HG02943 (cell line): ENCODE data around the gene AKR1B15.
"Not testable (repeated sequence)": the region's sequence is repeated elsewhere in the genome, so short reads cannot be mapped to it uniquely, and the experiment has no call there.

Experiments used
- ATAC-seq: cut with Tn5 transposase; IDR thresholded peaks from one replicate; pipeline ENCODE4 v1.9.1; 2021; ENCODE audit warnings: mild to moderate bottlenecking, low read depth, moderate library complexity; ENCODE audit not compliant: unreplicated experiment

AKR1B15 gene

DNA sequence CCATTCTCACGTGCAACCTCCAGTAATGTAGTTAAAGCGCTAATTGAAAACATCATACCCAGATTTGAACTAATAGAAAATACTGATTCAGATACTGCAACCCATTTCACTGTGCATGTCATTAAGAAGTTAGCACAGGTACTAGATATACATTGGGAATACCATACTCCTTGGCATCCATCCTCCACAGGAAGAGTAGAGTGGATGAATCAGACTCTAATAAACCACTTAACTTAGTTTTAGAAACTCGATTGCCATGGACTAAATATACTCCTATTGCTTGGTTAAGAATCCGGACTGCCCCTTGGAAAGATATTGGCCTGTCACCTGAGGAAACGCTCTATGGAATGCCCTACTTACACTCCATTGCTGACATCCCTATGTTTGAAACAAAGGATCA lies 9.5 kb downstream of the AKR1B15 start:
- no peak for ATAC-seq

DNA sequence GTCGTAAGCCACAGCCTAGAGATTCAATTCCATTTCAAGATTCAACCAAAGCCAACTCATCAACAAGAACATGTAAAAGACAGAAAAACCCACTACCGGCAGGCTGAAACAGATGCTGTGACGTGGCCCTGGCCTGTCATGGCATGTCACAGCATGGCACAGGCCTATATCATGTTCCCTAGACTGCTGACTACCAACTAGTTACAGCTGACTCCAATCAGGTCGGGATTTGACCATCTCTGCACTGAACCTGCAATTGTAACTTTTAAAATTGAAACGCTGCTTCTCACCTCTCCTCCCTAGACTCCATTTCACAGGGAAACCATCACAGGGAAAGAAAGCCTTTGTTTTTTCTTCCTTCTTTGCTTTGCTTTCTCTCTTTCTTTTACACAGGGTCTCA lies 12.7 kb downstream of the AKR1B15 start:
- ATAC-seq, result not testable (repeated sequence)

DNA sequence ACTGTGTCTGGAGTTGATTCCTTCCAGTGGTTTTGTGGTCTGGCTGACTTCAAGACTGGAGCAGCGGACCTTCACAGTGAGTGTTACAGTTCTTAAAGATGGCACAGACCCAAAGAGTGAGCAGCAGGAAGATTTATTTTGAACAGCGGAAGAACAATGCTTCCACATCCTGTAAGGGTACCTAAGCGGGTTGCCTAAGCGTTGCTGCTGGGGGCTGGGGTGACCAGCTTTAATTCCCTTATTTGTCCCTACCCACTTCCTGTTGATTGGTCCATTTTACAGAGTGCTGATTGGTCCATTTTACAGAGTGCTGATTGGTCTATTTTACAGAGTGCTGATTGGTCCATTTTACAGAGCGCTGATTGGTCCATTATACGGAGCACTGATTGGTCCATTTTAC lies 13.2 kb downstream of the AKR1B15 start:
- no peak for ATAC-seq

DNA sequence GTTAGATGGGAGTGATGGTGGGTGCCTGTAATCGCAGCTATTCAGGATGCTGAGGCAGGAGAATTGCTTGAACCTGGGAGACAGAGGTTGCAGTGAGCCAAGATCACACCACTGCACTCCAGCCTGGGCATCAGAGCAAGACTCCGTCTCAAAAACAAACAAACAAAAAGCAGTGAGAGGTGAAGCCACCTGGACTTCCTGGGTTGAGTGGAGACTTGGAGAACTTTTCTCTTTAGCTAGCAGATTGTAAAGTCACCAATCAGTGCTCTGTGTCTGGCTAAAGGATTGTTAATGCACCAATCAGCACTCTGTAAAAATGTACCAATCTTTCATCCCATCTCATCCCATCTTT lies 14.5 kb downstream of the AKR1B15 start:
- not testable (repeated sequence) for ATAC-seq

DNA sequence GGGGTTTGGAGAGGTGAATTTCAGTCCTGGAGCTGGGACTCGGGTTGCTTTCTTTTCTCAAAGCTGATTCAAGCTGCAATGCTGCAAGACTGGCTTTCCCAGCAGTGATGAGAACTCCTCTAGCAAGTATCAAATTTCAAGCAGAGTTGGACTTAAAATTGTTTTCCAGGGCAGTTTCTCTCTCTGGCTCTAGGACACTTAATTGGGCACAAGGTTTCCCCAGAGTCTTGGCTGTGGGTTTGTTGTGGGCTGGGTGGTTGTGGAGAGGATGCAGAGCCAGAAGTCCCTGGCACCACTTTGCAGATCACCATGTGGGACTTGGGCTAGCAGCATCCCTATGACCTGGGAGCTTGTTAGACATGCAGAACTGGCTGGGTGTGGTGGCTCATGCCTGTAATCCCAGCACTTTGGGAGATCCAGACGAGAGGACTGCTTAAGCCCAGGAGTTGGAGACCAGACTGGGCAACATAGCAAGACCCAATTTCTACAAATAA lies 16.8 kb downstream of the AKR1B15 start:
- ATAC-seq, result no peak

DNA sequence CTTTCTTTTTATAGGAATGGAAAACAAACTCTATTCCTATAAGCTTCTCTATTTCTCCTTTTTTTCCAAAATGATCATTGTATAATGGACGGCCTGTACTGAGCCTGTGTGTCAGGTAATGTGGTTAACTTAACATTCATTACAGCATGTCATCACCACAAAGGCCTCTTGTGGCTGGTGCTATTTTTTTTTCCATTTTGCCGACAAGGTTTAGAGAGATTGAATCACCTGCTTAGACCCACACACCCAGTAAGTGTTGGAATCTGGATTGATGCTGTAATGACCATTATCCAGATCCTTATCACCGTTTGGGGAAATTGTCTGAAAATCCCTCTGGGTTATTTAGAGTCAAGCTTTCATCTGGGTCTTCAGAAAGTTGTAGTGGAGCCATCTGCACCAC lies 18.5 kb downstream of the AKR1B15 start:
- no peak for ATAC-seq

DNA sequence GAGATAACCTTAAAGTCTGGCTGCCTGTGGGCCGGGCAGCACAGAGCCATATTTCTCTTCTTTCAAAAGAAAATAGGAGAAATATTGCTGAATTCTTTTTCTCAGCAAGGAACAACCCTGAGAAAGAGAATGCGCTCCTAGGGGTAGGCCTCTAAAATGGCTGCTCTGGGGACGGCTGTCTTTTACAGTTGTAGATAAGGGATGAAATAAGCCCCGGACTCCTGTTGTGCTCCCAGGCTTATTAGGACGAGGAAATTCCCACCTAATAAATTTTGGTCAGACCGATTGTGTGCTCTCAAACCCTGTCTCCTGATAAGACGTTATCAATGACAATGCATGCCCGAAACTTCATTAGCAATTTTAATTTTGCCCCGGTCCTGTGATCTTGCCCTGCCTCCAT lies 21.1 kb downstream of the AKR1B15 start:
- ATAC-seq, result not testable (repeated sequence)

DNA sequence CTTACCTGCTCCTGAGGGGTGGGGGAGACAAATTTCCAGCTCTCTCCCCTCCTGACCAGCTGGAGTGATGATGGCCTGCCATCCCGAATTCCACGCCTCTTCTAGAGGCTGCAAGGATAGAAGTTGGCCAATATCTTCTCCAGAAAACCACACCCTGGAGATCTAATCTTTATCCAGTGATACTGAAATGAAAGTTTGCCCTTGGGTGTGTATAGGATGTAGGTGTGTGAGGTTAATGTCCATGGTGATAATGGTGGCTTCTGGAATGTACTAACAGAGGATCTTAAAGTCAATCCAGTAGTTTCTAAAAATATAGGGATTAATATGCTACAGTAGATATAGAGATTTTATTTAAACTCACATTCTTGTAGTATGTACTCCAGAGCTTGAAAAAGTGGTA lies 22.2 kb downstream of the AKR1B15 start:
- no peak for ATAC-seq

DNA sequence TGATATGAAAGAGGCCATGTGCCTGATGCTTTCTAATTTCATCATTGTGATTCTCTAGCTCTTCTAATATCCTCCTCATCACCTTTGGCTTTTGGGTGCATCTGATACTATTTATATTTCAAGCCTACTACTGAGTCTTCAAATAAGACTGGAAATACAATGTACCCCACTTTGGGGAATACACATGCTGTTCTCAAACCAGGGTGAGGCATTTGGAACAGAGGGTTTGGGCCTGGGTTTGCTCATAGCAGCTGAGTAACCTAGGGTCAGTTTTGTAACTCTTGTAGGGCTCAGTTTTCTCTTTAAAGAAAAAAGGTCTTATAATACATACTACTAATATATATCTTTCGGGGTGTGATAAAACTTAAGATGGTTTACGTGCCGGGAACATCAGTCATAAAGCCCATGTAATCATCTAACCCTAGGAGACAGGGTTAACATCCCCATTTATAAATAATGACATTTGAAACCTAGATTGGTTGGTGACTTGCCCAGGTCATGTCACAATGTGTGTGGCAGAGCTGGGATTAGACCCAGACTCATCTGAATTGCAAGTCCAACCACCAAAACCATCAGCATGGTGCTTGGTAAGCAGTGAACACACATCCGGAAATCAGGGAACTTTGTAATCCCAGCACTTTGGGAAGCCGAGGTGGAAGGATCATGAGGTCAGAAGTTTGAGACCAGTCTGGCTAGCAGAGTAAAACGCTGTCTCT lies 23.0 kb downstream of the AKR1B15 start:
- ATAC-seq, result no peak

DNA sequence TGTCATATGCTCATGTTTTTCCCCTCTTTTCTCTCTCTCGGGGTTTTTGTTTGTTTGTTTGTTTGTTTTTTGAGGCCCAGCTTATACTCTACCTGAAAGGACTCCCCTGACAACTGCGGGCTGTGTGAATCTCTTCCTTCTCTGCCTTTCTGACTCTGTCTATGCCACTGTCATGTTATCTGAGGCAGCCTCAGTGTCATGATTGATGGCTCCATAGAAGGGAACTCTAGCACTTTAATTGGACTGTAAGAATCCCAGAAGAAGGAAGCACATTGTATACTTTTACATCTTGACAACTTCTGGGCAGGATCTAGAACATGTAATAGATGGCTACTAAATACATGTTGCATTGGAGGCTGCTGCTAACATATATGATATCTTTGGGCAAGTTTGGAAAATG lies 25.4 kb downstream of the AKR1B15 start:
- ATAC-seq, result no peak

DNA sequence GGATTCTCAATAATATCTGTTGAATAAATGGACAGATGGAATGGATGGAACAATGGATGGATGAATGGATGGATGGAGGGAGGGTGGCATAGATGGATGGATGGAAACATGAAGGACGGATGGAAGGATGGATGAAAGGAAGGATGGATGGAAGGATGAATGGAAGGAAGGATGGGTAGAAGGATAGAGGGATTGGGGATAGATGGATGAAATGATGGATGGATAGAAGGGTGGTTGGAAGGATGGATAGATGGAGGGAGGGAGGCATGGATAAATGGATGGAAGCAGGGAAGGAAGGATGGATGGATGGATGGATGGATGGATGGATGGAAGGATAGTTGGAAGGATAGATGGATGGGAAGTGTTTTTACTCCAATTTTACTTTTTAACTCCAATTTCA lies 35.4 kb downstream of the AKR1B15 start:
- no peak for ATAC-seq

DNA sequence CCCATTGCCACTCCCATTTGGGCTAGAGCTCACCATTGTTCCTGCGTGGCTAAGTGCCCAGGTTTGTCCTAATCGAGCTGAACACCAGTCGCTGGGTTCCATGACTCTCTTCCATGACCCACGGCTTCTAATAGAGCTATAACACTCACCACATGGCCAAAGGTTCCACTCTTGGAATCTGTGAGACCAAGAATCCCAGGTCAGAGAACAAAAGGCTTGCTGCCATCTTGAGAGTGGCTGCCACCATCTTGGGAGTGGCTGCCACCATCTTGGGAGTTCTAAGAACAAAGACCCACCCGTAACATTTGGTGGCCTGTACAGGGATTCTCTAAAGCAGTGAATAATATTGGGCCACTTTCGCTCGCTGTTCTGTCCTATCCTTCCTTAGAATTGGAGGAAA lies 37.0 kb downstream of the AKR1B15 start:
- no peak for ATAC-seq

DNA sequence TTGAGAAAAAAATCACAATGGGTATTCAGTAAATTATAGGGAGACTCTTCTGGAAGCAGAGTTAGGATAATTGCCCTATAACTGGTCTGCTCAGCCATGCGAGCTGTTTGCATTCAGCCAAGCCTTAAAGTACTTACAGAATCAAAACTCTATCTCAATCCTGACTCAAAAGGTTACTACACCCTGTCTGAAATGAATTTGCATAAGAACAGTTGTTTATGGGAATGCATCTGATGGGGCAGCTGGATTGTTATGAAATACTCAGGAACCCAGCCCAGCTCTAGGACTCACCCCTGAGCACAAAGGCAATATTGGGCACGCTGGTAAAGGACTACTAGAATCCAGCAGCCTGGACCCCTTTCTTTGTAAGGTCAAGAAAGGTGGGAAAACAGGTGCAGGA lies 38.8 kb downstream of the AKR1B15 start:
- ATAC-seq, result no peak

DNA sequence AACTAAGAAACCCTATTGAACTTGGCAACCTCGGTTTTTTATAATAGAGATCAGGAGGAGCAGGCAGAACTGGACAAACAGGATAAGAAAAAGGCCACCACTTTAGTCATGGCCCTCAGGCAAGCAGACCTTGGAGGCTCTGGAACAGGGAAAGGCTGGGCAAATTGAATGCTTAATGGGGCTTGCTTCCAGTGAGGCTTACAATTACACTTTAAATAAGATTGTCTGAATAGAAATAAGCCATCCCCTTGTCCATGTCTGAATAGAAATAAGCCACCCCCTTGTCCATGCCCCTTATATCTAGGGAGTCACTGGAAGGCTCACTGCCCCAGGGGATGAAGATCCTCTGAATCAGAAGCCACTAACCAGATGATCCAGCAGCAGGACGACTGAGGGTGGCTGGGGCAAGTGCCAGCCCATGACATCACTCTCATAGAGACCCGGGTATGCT lies 40.6 kb downstream of the AKR1B15 start:
- ATAC-seq, result no peak

DNA sequence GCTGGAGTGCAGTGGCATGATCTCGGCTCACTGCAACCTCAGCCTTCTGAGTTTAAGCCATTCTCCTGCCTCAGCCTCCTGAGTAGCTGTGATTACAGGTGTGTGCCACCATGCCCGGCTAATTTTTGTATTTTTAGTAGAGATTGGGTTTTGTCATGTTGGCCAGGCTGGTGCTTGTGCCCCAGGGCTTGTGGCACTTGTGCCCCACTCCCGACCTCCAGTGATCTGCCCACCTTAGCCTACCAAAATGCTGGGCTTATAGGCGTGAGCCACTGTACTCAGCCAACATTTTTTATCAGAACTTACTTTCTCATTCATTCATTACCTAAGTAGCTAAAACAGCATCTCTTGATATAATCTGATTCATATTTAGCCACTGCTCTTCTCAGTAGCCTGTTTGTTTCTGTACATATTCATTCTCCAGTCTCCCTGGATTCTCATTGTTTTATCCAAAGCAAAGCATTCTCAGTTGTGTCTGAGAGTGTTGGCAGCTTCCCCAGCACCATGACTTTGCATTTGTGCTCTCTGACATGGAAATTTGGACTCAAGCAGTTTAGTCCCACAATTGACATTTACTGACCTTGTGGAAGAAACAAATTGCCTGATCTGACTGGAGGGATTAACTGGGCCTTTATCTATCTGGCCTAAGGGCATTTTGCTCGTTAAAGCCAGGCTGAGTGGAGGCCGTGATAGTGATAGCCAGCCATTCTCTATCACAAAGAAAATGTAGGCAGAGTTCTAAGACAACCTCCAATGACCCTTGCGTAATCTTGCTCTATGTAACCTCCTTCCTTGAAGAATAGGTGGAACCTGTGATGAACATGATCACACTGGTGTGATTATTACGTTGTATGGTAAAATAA lies 44.9 kb downstream of the AKR1B15 start:
- no peak for ATAC-seq

DNA sequence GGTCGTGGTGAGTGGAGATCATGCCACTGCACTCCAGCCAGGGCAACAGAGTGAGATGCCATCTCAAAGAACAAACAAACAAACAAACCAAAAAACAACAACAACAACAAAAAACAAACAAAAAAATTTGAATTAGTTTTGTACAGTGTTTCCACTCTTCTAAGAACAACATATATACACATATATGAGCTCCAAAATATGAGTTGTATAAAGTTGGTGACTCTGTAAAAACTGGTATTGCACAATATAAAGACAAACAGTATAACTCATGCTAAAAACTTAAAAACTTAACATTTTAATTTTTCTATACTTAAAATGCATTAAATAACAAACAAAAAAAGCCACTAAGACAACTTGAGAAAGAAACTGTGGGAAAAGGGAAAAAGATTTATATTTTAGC lies 46.0 kb downstream of the AKR1B15 start:
- ATAC-seq, result no peak

DNA sequence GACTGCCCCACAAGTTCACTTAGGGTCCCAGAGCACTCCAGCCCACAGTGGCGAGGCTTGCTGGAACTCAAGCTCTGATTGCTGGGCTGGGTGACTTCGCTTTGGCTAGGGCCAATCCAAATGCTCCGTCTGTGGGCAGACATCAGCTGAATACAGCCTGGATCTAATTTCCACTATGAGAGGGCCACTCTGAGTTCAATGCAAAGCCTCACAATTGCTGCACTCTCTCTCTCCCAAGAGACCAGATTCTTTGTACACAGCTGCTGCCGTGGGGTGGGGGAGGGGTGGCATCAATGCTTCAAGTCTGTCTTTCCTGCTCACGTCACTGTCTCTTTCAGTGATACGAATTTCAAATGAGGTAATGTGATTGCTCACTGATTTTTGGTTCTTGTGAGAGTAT lies 50.5 kb downstream of the AKR1B15 start:
- no peak for ATAC-seq

DNA sequence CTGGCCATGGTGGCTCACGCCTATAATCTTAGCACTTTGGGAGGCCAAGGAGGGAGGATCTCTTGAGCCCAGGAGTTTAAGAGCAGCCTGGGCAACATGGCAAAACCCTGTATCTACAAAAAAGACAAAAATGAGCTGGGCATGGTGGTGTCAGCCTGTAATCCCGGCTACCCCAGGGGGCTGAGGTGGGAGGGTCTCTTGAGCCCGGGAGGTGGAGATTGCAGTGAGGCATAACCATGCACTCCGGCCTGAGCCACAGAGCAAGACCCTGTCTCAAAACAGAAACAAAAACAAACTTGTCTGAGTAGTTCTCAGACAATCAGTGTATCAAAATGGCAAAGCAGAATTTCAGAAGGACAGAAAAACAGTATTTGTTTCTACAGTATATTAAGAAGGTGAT lies 52.5 kb downstream of the AKR1B15 start:
- no peak for ATAC-seq

DNA sequence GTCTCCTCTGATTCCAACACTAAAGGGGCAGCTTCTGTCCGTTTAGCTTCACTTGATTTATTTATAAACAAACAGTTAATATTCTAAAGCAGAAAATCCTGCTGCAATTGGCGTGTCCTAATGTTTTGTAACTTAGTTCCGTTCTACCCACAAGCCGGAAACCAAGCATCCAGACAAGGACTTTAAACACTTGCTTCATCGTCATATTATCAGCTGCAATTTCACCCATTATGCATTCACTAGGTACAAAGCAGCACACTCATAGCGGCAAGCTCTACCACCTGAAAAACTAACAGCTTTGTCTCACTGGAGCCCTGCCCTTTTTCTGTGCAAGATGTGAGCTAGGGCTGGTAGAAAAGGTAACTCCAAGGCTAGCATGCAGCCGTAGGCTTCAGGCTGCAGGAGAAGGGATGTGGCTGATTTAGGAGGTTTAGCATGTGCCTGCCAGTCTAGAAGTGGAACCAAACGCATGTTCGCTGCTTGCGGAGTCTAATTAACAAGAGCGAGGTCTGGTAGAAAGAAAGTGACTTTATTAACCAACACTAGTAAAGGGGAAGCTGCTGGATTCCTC lies 54.1 kb downstream of the AKR1B15 start:
- no peak for ATAC-seq

DNA sequence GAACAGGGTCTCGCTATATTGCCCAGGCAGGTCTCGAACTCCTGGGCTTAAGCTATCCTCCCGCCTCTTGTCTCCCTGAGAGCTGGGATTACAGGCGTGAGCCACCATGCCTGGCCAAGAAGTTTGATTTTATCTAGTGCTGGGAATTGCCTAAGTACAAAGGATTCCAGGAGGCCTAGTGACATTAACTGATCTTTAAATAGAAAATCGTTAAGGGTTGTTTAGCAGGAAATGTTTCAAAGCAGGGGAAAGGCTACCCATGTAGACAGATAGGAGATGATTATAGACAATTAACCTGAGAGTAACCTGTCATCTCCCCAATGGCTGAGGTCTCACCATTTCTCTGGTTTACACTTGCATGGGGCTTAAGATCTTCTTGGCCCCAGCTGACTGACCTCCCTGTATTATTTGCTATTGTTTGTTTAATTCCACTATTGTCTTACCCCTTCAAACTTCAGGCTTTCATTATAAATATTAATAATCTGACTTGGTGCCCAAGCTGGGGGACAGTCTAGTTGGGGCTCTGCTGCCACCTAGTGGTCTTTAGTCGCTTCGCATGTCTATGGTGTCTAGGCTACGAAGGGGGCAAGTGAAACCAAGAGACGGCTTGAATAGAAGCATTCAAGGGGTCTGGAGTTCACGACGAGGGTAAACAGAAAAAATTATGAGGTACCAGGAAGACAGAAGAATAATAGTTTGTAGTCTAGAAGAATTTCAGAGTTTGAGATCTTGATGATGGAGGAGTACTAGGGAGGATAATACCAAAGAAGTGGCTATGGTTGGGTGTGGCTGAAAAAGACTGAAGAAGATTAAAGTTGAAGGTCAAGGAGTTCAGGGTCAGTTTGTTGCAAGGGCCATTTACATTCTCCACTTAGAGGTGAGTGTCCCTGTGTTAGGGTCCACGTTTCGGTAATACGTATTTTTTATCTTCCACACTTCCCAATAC lies 57.3 kb downstream of the AKR1B15 start:
- ATAC-seq, result no peak
